ENCODE data around the gene SNX30. TPM values are rescaled to one million over a fixed set of nuclear protein-coding genes. Genes with fewer than 3 reads are reported as not detected.
A peak's percentile ranks its signal among the peaks of the same experiment; 100 is the strongest.

Gene SNX30
- total RNA-seq, 1 experiment from 2014 or later, result 9.0 TPM

- no peak for DNase-seq (ENCODE audit: low read depth)
Measured at GRCh38 chr9:112752334-112753125, 2.0 kb downstream of the SNX30 start.

DNA sequence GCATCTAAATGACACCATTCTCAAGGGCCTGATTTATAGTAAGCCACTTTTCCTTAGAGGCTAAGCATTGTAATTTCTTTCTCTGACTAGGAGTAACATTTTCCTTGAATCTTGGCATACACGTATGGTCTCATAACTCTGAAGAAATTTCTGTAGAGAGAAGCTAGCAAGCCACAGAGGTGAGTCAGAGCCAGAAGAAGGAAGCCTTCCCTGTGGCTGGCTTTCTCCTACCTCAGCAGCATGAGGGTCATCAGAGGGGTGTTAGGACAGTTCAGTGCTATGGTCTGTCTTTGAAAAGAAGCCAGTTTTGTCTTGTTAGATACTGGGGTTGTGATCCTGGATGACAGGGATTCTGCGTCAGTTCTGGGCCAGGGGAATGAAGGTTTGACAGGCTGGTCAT, 3.2 kb downstream of the SNX30 start:
- DNase-seq (ENCODE audit: low read depth), result peak; percentile 78

- peak; percentile 87 for DNase-seq (ENCODE audit: low read depth)
Measured at GRCh38 chr9:112754578-112754977, 4.0 kb downstream of the SNX30 start.

GRCh38 chr9:112755016-112755427, 4.5 kb downstream of the SNX30 start:
- no peak for DNase-seq (ENCODE audit: low read depth)

DNA sequence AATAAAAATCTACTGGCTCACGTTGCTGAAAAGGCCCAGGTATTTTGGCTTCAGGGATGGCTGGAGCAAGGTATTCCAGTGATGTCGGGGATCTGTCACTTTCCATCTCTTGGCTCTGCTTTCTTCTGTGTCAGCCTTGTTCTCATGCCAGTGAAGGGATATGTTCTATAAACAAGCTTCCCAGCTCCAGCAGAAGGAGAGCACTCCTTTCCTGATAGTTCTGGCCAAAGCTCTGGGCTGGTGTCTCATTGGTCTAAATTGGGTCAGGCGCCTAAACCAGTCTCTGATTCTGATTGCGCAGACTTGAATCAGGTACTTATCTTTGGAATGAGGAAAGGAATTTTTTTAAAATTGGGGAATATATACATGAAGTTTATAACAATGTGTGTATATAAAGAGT, 5.1 kb downstream of the SNX30 start:
- DNase-seq (ENCODE audit: low read depth), result no peak

- DNase-seq (ENCODE audit: low read depth), result no peak
Measured at GRCh38 chr9:112757282-112757883, 6.8 kb downstream of the SNX30 start.

- DNase-seq (ENCODE audit: low read depth), result no peak
Measured at GRCh38 chr9:112757940-112758339, 7.4 kb downstream of the SNX30 start.

DNA sequence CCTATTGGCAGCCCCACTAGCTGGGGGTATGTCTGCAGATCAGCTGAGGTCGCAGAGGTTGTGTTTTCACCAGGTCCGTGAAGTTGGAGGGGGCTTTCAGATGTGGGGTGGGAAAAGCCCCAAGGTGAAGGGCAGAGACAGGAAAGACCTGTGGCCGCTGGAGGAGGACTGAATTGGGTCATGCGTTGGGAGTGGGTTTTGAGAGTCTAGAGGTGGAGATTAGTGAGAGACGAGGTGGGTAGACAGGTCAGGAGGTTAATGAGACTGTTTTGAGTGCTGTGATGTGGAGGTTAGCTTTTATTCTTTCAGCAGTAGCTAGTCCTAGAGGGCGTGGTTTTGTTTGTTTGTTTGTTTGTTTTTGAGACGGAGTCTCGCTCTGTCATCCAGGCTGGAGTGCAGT, 10.3 kb downstream of the SNX30 start:
- no peak for DNase-seq (ENCODE audit: low read depth)

DNA sequence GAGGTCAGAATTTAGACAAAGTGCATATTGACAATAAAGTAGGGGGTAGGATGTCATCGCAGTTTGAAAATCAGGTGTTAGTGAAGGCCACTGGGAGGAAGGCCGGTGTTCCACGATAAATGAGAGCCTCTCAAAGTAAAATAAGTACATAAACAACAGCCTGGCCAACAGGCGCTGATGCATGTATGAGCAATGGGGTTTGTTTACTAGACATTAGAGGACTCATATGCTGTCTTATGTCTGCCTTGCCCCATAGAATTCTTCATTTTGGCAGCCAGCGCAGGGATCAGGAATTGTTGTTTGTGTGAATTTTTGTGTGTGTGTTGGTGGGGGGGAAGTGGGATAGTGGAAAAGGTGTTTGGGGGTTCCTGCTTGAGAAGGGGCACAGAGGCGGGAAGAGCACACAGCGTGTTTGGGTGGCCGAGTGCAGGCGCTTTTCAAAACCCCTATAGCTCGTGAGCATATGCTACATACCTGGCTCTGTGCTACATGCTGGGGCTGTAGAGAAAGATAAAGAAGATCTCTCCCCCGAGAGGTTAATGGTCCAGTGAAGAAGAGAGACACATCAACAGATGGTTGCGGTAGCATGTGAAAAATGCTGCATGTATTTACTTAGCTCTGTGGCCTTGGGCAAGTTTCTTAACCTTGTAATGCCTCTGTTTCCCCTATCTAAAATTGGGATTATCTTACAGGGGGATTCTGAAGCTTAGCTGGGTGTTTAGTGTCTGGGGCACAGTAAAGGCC, 11.5 kb downstream of the SNX30 start:
- no peak for DNase-seq (ENCODE audit: low read depth)

GRCh38 chr9:112762726-112763518, 12.4 kb downstream of the SNX30 start:
- no peak for DNase-seq (ENCODE audit: low read depth)

DNA sequence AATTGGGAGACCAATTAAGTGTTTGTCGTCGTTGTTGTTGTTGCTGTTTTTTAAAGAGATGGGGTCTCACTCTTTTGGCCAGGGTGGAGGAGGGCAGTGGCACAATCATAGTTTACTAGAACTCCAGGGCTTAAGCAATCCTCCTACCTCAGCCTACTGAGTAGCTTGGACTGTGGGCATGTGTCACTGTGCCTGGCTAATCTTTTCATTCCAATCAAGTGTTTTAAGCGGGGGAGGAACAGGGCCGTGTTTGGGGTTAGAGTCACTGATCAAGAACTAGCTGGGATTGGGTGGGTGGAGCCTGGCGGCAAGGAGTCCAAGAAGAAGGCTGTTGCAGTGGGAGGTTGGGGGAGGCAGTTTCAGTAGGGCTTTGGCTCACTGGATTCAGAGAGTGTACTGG, 13.8 kb downstream of the SNX30 start:
- DNase-seq (ENCODE audit: low read depth), result no peak

- no peak for DNase-seq (ENCODE audit: low read depth)
Measured at GRCh38 chr9:112764837-112765236, 14.3 kb downstream of the SNX30 start.

- no peak for DNase-seq (ENCODE audit: low read depth)
Measured at GRCh38 chr9:112765281-112765680, 14.7 kb downstream of the SNX30 start.

- DNase-seq (ENCODE audit: low read depth), result no peak
Measured at GRCh38 chr9:112771359-112772214, 21.0 kb downstream of the SNX30 start.

GRCh38 chr9:112772215-112772509, 21.6 kb downstream of the SNX30 start:
- no peak for DNase-seq (ENCODE audit: low read depth)

- no peak for DNase-seq (ENCODE audit: low read depth)
Measured at GRCh38 chr9:112772551-112772950, 22.0 kb downstream of the SNX30 start.

- DNase-seq (ENCODE audit: low read depth), result no peak
Measured at GRCh38 chr9:112774006-112774996, 23.7 kb downstream of the SNX30 start.

DNA sequence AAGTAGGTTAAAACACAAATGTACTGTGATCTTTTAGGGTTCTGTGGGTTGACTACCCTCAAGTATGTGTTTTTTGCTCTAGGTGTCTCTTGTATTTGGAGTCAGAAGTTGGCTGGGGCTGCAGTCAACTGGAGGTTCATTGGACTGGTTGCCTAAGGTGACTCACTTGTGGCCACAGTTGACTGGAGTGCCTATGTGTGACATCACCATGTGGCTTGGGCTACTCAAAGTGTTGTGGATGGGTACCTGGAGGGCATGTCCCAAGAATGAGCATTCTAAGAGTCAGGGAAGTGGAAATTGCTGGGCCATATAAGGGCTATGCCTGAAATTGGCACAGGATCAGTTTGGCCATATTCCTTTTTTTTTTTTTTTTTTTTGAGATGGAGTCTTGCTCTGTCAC, 27.4 kb downstream of the SNX30 start:
- peak; percentile 82 for DNase-seq (ENCODE audit: low read depth)

DNA sequence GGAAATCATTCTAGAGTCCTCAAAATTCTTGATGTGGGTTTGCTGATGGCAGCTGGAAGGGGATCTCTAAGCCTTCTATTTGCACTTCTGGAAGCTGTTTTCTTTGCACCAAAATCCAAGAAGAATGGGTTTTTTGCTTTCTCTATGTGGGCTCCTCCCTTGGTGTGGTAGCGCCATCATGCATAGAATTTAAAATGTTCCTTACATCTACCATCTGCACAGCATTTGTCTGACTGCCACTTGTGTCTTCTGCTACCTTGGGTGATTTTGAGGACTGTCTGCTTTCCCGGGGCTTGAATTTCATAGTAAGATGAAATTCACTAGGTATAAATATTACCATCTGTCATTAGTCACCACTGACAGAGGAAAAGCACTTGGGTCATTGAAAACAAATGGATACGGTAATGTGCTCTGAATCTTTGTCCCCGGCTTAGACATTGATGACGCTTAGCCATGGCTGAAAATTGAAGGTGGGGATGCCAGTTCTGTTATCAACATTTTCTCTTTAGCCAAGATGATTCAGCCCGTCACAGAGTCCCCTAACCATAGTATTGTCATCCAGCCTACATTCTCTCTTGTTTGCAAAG, 30.0 kb downstream of the SNX30 start:
- DNase-seq (ENCODE audit: low read depth), result no peak

DNA sequence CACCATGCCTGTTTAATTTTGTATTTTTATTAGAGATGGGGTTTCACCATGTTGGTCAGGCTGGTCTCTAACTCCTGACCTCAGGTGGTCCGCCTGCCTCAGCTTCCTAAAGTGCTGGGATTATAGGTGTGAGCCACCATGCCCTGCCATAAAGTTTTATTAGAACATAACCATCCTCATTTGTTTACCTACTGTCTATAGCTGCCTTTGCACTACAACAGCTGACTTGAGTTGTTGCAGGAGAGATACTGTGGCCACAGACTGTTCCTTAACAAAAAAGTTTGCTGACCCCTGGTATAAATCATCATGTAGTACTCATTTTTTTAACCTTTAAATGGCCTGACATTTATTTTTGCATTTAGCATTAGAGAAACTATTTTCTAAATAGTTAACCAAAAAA, 31.7 kb downstream of the SNX30 start:
- no peak for DNase-seq (ENCODE audit: low read depth)
